DMS 273 (cell line): ENCODE data around the gene LRRC74B.
"Not testable (repeated sequence)": the region's sequence is repeated elsewhere in the genome, so short reads cannot be mapped to it uniquely, and the experiment has no call there.

Experiments
- DNase-seq: peaks from one replicate; lab custom pipeline; 2025; ENCODE audit not compliant: unreplicated experiment; lab: John Stamatoyannopoulos, UW

Gene LRRC74B

DNA sequence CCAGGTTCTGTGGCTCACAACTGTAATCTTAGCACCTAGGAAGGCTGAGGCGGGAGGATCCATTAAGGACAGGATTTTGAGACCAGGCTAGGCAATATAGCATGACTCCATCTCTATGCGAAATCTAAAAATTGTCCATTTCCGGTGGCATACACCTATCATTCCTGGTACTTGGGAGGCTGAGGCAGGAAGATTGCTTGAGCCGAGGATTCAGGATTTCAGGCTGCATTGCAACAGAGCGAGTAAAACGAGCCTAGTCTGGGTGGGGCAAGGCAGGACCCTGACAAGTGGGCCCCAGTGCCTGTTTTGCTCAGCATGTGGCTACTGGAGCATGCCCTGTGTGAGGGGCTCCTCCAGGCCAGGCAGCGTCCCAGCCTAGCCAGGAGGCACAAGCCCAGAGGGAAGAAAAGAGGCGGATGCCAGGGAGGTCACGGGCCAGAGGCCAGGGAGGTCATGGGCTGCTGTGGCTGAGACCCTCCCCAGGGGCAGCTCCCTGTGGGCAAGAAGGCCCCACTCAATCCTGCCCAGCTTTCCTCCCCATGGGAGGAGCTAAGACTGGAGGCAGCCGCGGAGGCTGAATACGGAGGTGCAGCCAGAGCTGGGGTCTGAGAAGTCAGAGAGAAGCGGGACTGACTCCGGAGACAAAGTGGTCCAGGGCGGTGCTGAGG, 8.4 kb downstream of the LRRC74B start:
- no peak for DNase-seq

- no peak for DNase-seq
These were observed 9.2 kb downstream of the LRRC74B start for GRCh38 chr22:21054714-21055563.

- DNase-seq: no peak
These were observed 9.8 kb downstream of the LRRC74B start for GRCh38 chr22:21055564-21055834.

GRCh38 chr22:21055880-21056319, 10.2 kb downstream of the LRRC74B start:
- DNase-seq: no peak

DNA sequence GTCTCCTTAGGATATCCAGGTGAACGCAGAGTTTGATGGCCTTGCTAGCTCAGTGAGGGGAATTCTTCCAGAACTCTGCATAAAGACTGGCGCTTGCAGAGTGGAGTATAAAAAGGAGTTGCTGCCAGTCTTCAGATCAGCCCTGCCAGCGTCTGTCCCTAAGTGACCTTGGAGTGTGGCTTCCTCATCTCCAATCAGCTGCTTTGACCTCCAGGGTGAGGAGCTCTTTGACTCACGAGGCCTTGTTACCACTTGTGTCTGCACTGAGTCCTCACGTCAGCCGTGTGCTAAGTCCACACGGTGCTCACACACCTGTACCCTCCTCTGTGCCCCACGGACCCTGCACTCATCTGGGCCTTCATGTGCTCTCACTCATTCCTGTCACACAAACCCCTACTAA, 14.6 kb downstream of the LRRC74B start:
- DNase-seq: not testable (repeated sequence)

GRCh38 chr22:21061660-21062321, 16.0 kb downstream of the LRRC74B start:
- not testable (repeated sequence) for DNase-seq

- not testable (repeated sequence) for DNase-seq
These were observed 18.7 kb downstream of the LRRC74B start for GRCh38 chr22:21064425-21064824.

- no peak for DNase-seq
These were observed 19.4 kb downstream of the LRRC74B start for GRCh38 chr22:21064917-21065864.

DNA sequence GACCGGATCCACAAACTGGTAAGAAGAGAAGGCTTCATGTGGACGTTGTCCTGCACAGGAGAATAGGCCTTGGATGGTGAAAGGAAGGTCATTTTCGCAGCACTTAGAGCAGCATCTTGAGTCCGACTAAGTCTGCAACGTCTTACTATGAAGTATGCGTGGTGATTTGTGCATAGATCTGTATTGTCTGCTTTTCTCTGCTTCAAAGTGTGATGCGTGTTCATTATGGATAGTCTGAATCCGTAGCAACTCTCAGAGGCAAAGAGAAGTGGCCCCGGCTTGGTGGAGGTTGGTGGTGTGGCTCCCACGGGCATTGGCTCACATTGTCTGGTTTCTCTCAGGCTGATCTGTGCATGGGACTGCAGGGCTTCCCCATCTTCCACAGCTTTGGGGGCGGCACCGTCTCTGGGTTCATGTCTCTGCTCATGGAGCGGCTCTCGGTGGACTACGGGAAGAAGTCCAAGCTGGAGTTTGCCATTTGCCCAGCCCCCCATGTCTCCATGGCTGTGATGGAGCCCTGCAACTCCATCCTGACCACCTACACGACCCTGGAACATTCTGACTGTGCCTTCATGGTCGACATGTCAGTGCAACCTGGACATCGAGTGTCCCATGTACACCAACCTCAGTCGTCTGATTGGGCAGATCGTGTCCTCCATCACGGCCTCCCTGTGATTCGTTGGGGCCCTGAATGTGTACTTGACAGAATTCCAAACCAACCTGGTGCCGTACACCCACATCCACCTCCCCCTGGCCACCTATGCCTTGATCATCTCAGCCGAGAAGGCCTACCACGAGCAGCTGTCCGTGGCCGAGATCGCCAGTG, 21.5 kb downstream of the LRRC74B start:
- DNase-seq: no peak

GRCh38 chr22:21067901-21068680, 22.3 kb downstream of the LRRC74B start:
- no peak for DNase-seq

- no peak for DNase-seq
These were observed 23.0 kb downstream of the LRRC74B start for GRCh38 chr22:21068681-21069276.

DNA sequence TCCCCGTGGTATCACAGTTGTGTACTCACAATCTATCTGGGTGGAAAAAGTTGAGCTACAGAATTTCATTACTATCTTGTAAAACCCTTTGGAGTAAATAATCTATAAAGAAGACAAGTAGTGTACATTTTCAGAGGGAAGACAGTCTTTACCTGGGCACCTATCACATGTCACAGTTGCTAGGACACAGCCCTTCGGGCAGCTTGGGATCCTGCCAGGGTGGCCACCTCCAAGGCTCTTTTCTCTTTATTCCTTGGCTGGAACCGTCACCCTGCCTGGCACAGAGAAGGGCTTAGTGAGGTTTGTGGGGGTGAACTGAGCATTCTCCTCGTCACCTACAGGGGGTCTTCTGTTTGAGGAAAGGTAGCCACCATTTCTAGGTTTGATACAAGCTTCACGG, 23.6 kb downstream of the LRRC74B start:
- no peak for DNase-seq

- no peak for DNase-seq
These were observed 25.2 kb downstream of the LRRC74B start for GRCh38 chr22:21070690-21071615.

DNA sequence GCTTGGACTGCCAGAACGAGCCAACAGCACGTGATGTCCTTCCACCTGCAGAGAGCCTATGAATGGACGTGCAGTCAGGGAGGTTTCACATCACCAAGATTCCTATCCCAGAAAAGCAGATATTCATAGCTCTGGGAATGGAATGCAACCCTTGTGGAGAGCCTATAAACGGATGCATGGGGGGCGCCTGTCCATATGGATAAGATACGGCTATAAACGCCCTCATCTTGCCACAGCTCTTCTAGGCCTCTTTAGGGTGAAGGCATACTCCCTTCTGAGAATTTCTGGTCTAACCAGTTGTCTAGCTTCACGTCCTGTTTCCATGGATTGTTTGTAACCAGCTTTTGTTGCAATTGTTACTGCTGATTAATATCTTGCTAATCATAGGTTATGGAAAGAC, 26.1 kb downstream of the LRRC74B start:
- not testable (repeated sequence) for DNase-seq

- no peak for DNase-seq
These were observed 27.3 kb downstream of the LRRC74B start for GRCh38 chr22:21073023-21073422.

- DNase-seq: no peak
These were observed 27.7 kb downstream of the LRRC74B start for GRCh38 chr22:21073482-21073881.

GRCh38 chr22:21074102-21074715, 28.5 kb downstream of the LRRC74B start:
- DNase-seq: no peak
